HCT116 (cell line): Measurements from ENCODE around the gene ACOT11. TPM values are rescaled to one million over a fixed set of nuclear protein-coding genes. Genes with fewer than 3 reads are reported as not detected.
A peak's percentile ranks its signal among the peaks of the same experiment; 100 is the strongest.
"Not testable (repeated sequence)": the region's sequence is repeated elsewhere in the genome, so short reads cannot be mapped to it uniquely, and the experiment has no call there.

Source experiments
- ATAC-seq: fragments of 200-7000 bp; cut with Tn5 transposase; 2 replicates; pipeline ENCODE4 v1.9.1; 2020; ENCODE audit warnings: mild to moderate bottlenecking, moderate library complexity
- BruUV-seq: library from RNA; stranded (reverse); fragments of 400-500 nt; replicated peaks from 2 replicates; lab custom pipeline; 2021; lab: Mats Ljungman, UMichigan
- CTCF ChIA-PET: fragments of 300-600 bp; sonication (Branson Sonifier 250); formaldehyde crosslinking; loops from one replicate; lab custom pipeline; 2021; ENCODE audit warnings: antibody characterized with exemption; lab: Charles Lee
- POLR2A ChIA-PET: fragments of 300-600, 350-600 bp; sonication (Branson Sonifier 250); formaldehyde crosslinking; loops from one replicate; lab custom pipeline; 2021; ENCODE audit warnings: antibody characterized with exemption; lab: Charles Lee
- RAD21 ChIA-PET, 2 experiments: fragments of 300-600 bp; sonication (Branson Sonifier 250); formaldehyde crosslinking; loops; one replicate each; lab custom pipeline; 2023; ENCODE audit warnings: low total read pairs in 2 of 2; ENCODE audit not compliant: uncharacterized antibody in 2 of 2, unreplicated experiment in 2 of 2, low non-redundant PET in 1 of 2; lab: Charles Lee
- DNase-seq: peaks from one replicate; pipeline ENCODE4 v3.0.0-alpha.2; 2010; ENCODE audit warnings: low read depth, low spot score
- H2AFZ ChIP-seq: fragments of 200-600 bp; shearing (Covaris generic), sonication (generic); 2 replicates; pipeline ENCODE4 v1.6.1; 2017; ENCODE audit warnings: low read depth, mixed run types, mixed read lengths, antibody characterized with exemption, low read length; ENCODE audit not compliant: poor library complexity, severe bottlenecking
- H3K27ac ChIP-seq: 2 replicates; pipeline ENCODE4 v1.5.1; 2012; ENCODE audit warnings: low read depth, low read length
- H3K27me3 ChIP-seq: fragments of 200-600 bp; sonication (generic); 2 replicates; pipeline ENCODE4 v1.6.1; 2016; ENCODE audit warnings: mixed run types, low read length, mixed read lengths; ENCODE audit not compliant: insufficient read depth
- H3K36me3 ChIP-seq, 2 experiments: fragments of 200-500 bp in 1 of 2; fragments of 200-600 bp in 1 of 2; sonication (Bioruptor generic) in 1 of 2; sonication (generic) in 1 of 2; 2 replicates each; pipeline versions ENCODE4 v1.5.1 to v1.6.1; 2014 to 2016; ENCODE audit warnings: low read length in 2 of 2, inconsistent platforms in 1 of 2, mixed read lengths in 1 of 2, mixed run types in 1 of 2; ENCODE audit not compliant: insufficient read depth in 2 of 2, control insufficient read depth in 1 of 2
- H3K4me1 ChIP-seq, 2 experiments: fragments of 200-600 bp in 1 of 2; sonication (generic) in 1 of 2; 2 replicates each; pipeline versions ENCODE4 v1.5.1 to v1.6.1; 2012 to 2017; ENCODE audit warnings: low read length in 2 of 2, inconsistent platforms in 1 of 2, mild to moderate bottlenecking in 1 of 2, mixed read lengths in 1 of 2, mixed run types in 1 of 2, moderate library complexity in 1 of 2; ENCODE audit not compliant: insufficient read depth in 2 of 2, control insufficient read depth in 1 of 2
- H3K4me2 ChIP-seq: fragments of 200-600 bp; sonication (generic); 2 replicates; pipeline ENCODE4 v1.6.1; 2017; ENCODE audit warnings: mixed run types, low read length, mixed read lengths
- H3K4me3 ChIP-seq, 2 experiments: fragments of 200-600 bp in 1 of 2; sonication (generic) in 1 of 2; replicated peaks in 1 of 2; 2 replicates each; pipeline ENCODE4 v1.5.1; 2011 to 2016; ENCODE audit warnings: low read length in 2 of 2, control low read depth in 1 of 2, low read depth in 1 of 2, mild to moderate bottlenecking in 1 of 2, mixed read lengths in 1 of 2, mixed run types in 1 of 2
- H3K79me2 ChIP-seq: fragments of 200-600 bp; sonication (generic); 2 replicates; pipeline ENCODE4 v1.6.1; 2017; ENCODE audit warnings: mild to moderate bottlenecking, mixed run types, low read length, moderate library complexity, mixed read lengths; ENCODE audit not compliant: insufficient read depth
- H3K9ac ChIP-seq: fragments of 200-600 bp; sonication (generic); 2 replicates; pipeline ENCODE4 v1.6.1; 2016; ENCODE audit warnings: low read length, mixed read lengths
- H3K9me2 ChIP-seq: fragments of 200-600 bp; sonication (generic), shearing (Covaris generic); 2 replicates; pipeline ENCODE4 v1.6.1; 2017; ENCODE audit warnings: mixed run types, mild to moderate bottlenecking, moderate library complexity; ENCODE audit not compliant: insufficient read depth
- H3K9me3 ChIP-seq, 2 experiments: fragments of 200-500 bp in 1 of 2; fragments of 200-600 bp in 1 of 2; sonication (Bioruptor generic) in 1 of 2; sonication (generic) in 1 of 2; 2 replicates each; pipeline ENCODE4 v1.6.1; 2014 to 2017; ENCODE audit warnings: low read length in 2 of 2, mixed read lengths in 2 of 2, inconsistent platforms in 1 of 2, low read depth in 1 of 2, mild to moderate bottlenecking in 1 of 2, mixed run types in 1 of 2, moderate library complexity in 1 of 2; ENCODE audit not compliant: control insufficient read depth in 1 of 2, insufficient read depth in 1 of 2
- H4K20me1 ChIP-seq: fragments of 200-600 bp; sonication (generic), shearing (Covaris generic); 2 replicates; pipeline ENCODE4 v1.6.1; 2017; ENCODE audit warnings: mixed run types, mild to moderate bottlenecking, moderate library complexity; ENCODE audit not compliant: insufficient read depth
- ATF3 ChIP-seq: IDR thresholded peaks from 2 replicates; pipeline ENCODE4 v1.6.1; 2012
- CEBPB ChIP-seq: IDR thresholded peaks from 2 replicates; pipeline ENCODE4 v1.6.1; 2012; ENCODE audit warnings: low read depth
- EGR1 ChIP-seq: IDR thresholded peaks from 2 replicates; pipeline ENCODE4 v1.6.1; 2012; ENCODE audit warnings: low read depth
- ELF1 ChIP-seq: IDR thresholded peaks from 2 replicates; pipeline ENCODE4 v1.6.1; 2012; ENCODE audit warnings: low read depth, borderline replicate concordance
- EZH2 ChIP-seq: fragments of 200-600 bp; sonication (generic); IDR thresholded peaks from 2 replicates; pipeline ENCODE4 v1.6.1; 2017; ENCODE audit warnings: antibody characterized with exemption, mixed run types
- EZH2phosphoT487 ChIP-seq: fragments of 200-600 bp; IDR thresholded peaks from 2 replicates; pipeline ENCODE4 v1.6.1; 2018; ENCODE audit warnings: antibody characterized with exemption, borderline replicate concordance
- FOSL1 ChIP-seq: IDR thresholded peaks from 2 replicates; pipeline ENCODE4 v1.6.1; 2012; ENCODE audit warnings: low read depth
- REST ChIP-seq: IDR thresholded peaks from 2 replicates; pipeline ENCODE4 v1.6.1; 2012; ENCODE audit warnings: low read depth
- SIN3A ChIP-seq: IDR thresholded peaks from 2 replicates; pipeline ENCODE4 v1.6.1; 2012; ENCODE audit warnings: low read depth
- TCF7L2 ChIP-seq: IDR thresholded peaks from 2 replicates; pipeline ENCODE4 v1.7.0; 2011; ENCODE audit warnings: borderline replicate concordance, inconsistent platforms; ENCODE audit not compliant: insufficient read depth, insufficient read length; ENCODE audit errors: extremely low read depth
- intact Hi-C: fragments of 100-400 bp; cut with micrococcal nuclease; formaldehyde crosslinking; loops from 2 replicates; pipeline ENCODE4 v1.10.0; 2022
- total RNA-seq: library from RNA; stranded (reverse); gene quantifications from one replicate; pipeline ENCODE4 v1.2.1, GENCODE V29; 2021; ENCODE audit not compliant: unreplicated experiment
- TF ChIP-seq, protein P1 (sequence below): IDR thresholded peaks from 2 replicates; pipeline ENCODE4 v1.6.1; 2012

Gene ACOT11
- total RNA-seq, 1 experiment from 2014 or later: 31.1 TPM

DNA sequence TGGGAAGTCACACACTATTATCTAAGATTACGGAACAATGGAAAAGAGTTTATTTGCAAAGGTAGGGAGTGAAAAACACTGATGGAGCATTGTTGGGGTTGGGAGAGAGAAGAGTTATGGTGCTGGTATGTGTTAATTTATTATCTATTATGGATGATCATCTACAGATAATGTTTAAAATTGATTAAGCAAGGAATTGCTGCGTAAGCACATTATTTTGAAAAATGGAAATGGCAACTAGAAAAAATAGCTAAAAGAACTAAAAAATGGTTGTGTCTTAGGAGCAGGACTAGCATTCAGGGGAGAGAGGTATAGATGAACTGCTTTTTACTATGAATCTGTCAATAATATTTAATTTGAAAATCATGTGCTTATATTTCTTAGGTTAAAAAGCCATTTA, 16.0 kb upstream of the ACOT11 start:
- Histone ChIP-seq H3K4me3 (no peak overlapping the region), H3K36me3 (no peaks in the 10 kb centered on the region), H4K20me1 (no peaks in the 10 kb centered on the region), H3K9me2 (no peaks in the 10 kb centered on the region), H3K4me2 (no peak overlapping the region), H2AFZ (no peak overlapping the region), H3K9ac (no peak overlapping the region), H3K79me2 (no peaks in the 10 kb centered on the region), H3K27ac (no peak overlapping the region), H3K9me3 (no peaks in the 10 kb centered on the region), H3K4me1 (no peaks in the 10 kb centered on the region), H3K27me3 (no peaks in the 10 kb centered on the region)
- no peak for DNase-seq
- intact Hi-C loops: no loop called here
- no TSS peak for BruUV-seq
- CTCF ChIA-PET: no interaction called here
- RAD21 ChIA-PET: no interaction called here
- ATAC-seq: no peak
- TF ChIP-seq, protein P1, sequence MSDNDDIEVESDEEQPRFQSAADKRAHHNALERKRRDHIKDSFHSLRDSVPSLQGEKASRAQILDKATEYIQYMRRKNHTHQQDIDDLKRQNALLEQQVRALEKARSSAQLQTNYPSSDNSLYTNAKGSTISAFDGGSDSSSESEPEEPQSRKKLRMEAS: no peak
- no peak for TF ChIP-seq EGR1
- TF ChIP-seq CEBPB: no peak
- TF ChIP-seq ELF1: no peak
- no peak for TF ChIP-seq EZH2phosphoT487
- TF ChIP-seq EZH2: no peak
- no peak for TF ChIP-seq ATF3
- TF ChIP-seq TCF7L2: no peak
- no peak for TF ChIP-seq REST
- no peak for TF ChIP-seq SIN3A
- TF ChIP-seq FOSL1: no peak
- POLR2A ChIA-PET: no interaction called here

DNA sequence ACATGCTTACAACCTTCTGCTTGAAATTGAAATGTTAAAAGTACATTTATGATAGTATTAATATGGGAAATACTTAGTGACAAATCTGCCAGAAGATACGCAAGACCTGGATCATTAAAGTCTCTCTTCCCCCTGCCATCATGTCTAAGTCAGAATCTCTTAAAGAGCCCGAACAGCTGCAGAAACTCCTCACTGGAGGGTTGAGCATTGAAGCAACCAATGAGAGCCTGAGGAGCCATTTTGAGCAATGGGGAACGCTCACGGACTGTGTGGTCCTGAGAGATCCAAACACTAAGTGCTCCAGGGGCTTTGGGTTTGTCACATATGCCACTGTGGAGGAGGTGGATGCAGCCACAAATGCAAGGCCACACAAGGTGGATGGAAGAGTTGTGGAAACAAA, 11.4 kb upstream of the ACOT11 start:
- DNase-seq, H4K20me1 ChIP-seq, RAD21 ChIA-PET, H3K4me3 ChIP-seq, H3K9me2 ChIP-seq, BruUV-seq, ATAC-seq, H3K36me3 ChIP-seq, H3K79me2 ChIP-seq, H3K4me2 ChIP-seq, POLR2A ChIA-PET, CTCF ChIA-PET, H3K9me3 ChIP-seq, H3K9ac ChIP-seq, H3K27ac ChIP-seq, H3K27me3 ChIP-seq, intact Hi-C loops: not testable (repeated sequence)
- Histone ChIP-seq H3K4me1 (peaks cover 14 to 15% of the 10 kb centered on the region in 2 experiments; a peak in 3 of 4 replicates), H2AFZ (peak overlapping the region; percentile 6)
